NCI-H748 (cell line): Measurements from ENCODE around the gene NOTCH2NLA.
"Not testable (repeated sequence)": the region's sequence is repeated elsewhere in the genome, so short reads cannot be mapped to it uniquely, and the experiment has no call there.

Experiments used
- DNase-seq: peaks from one replicate; lab custom pipeline; 2025; ENCODE audit not compliant: unreplicated experiment; lab: John Stamatoyannopoulos, UW

The NOTCH2NLA gene

DNA sequence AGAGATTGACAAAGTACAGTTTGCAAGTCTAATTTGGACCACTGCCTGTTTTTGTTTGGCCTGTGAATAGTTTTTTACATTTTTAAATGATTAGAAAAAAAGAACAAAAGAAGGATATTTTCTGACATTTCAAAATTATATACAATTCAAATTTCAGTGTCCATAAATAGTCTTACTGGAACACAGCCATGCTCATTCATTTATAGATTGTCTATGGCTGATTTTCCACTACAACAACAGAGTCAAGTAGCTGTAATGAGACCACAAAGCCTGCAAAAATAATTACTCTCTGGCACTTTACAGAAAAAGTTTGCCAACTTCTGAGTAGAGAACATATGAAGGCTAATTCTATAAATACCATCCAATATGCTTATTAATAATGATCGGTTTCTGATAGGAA is 61.1 kb downstream of the NOTCH2NLA start:
- DNase-seq, result not testable (repeated sequence)

DNA sequence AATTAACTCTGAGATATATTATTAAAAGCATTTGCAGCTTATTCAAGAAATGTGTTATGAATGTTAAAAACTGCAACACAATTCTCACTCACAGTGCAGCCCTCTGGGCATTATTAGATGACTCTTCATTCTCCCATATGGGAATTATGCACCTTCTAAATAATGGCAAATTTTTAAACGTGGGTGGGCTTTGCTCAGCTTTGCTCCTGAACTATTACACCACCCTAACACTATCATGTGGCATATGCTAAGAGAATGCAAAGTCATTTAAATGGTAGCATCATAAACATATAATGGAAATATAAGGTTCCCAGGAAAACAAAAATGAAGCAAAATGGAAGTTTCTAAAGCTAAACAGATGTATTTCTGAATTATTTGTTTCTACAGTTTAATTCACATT is 61.5 kb downstream of the NOTCH2NLA start:
- DNase-seq, result not testable (repeated sequence)

DNA sequence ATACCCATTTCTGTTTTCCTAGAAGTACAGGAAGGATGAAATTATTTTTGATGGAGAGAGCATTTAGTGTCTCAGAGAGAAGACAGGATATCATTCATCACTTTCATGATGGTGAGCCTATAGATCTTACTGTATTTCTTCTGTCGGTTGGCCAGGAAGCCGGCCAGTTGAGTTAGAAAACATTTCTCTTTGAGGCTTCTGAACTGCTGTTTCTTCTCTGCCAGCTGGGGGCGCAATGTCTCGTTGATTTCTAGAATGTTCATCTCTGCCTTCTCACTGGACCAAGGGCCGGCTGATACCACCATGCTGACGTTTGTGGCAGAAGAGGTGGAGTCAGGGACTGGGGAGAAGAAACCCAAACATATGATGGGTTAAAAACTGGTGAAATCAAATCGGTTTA is 84.4 kb downstream of the NOTCH2NLA start, which contains the start of gene NBPF10:
TSS of gene NBPF10 (minus strand) at position 340 of the 400 bp plus-strand sequence. CDS start at position 305, 35 bp downstream.
- DNase-seq, result not testable (repeated sequence)
